Activated CD8-positive, alpha-beta memory T cell treated with anti-CD3 and anti-CD28 coated beads for 36 hours (primary cell): ENCODE measurements around the gene PTPN18. TPM values are rescaled to one million over a fixed set of nuclear protein-coding genes. Genes with fewer than 3 reads are reported as not detected.

Experiments used
- CTCF ChIA-PET: fragments of 350-600 bp; sonication (Branson Sonifier 250); formaldehyde crosslinking; loops from one replicate; lab custom pipeline; 2021; ENCODE audit warnings: antibody characterized with exemption; lab: Charles Lee
- POLR2A ChIA-PET: fragments of 350-600 bp; sonication (Branson Sonifier 250); formaldehyde crosslinking; loops from one replicate; lab custom pipeline; 2021; ENCODE audit warnings: antibody characterized with exemption; lab: Charles Lee
- total RNA-seq, 2 experiments: library from RNA; stranded (reverse); gene quantifications; one replicate each; pipeline ENCODE4 v1.2.3, GENCODE V29; 2021

The PTPN18 gene
- total RNA-seq, 2 experiments from 2014 or later = 51.8 to 54.3 TPM

- CTCF ChIA-PET = no interaction called here
- POLR2A ChIA-PET = no interaction called here
These were observed 18.0 kb upstream of the PTPN18 start for GRCh38 chr2:130337735-130338325.

- CTCF ChIA-PET = no interaction called here
These were observed 17.0 kb upstream of the PTPN18 start for GRCh38 chr2:130338793-130339345.

GRCh38 chr2:130339885-130340745, 15.7 kb upstream of the PTPN18 start:
- POLR2A ChIA-PET = no interaction called here
- CTCF ChIA-PET = interaction anchor here (2.8 to 3.5 kb wide), 2 partner anchors 7 to 158 kb away, joined by 16 to 21 read pairs; partner anchors contain the start of genes MZT2B and SMPD4

More at GRCh38 chr2:130338793-130339345, 17.0 kb upstream of the PTPN18 start:
- POLR2A ChIA-PET = no interaction called here

- POLR2A ChIA-PET = interaction anchor here (1.7 to 2.2 kb wide), 6 partner anchors 10 to 386 kb away, joined by 5 to 17 read pairs (median 12); partner anchors contain the start of genes MZT2B, PTPN18 and SMPD4
- CTCF ChIA-PET = interaction anchor here (0.5 to 3.5 kb wide), 6 partner anchors 8 to 160 kb away, joined by 3 to 23 read pairs (median 14); partner anchors contain the start of genes MZT2B and SMPD4
These were observed 14.3 kb upstream of the PTPN18 start for GRCh38 chr2:130341562-130342019.

- CTCF ChIA-PET = interaction anchor here (1.5 to 3.5 kb wide), 8 partner anchors 9 to 160 kb away, joined by 4 to 23 read pairs (median 10); partner anchors contain the start of genes MZT2B, PTPN18 and SMPD4
- POLR2A ChIA-PET = interaction anchor here (1.1 to 2.2 kb wide), 7 partner anchors 10 to 386 kb away, joined by 3 to 17 read pairs (median 9); partner anchors contain the start of genes MZT2B, PTPN18 and SMPD4
These were observed 13.8 kb upstream of the PTPN18 start for GRCh38 chr2:130342020-130342532.

GRCh38 chr2:130342533-130343275, 13.2 kb upstream of the PTPN18 start, which contains the start of gene IMP4:
TSS of gene IMP4 (plus strand) at chr2:130342897. CDS start at chr2:130342933, 36 bp downstream.
- ChIA-PET CTCF (interaction anchor here (1.5 to 3.5 kb wide), 8 partner anchors 9 to 161 kb away, joined by 4 to 23 read pairs (median 10); partner anchors contain the start of genes MZT2B, PTPN18 and SMPD4), POLR2A (interaction anchor here (1.1 to 2.2 kb wide), 7 partner anchors 9 to 385 kb away, joined by 3 to 17 read pairs (median 9); partner anchors contain the start of genes MZT2B, PTPN18 and SMPD4)

GRCh38 chr2:130344578-130344977, 11.3 kb upstream of the PTPN18 start:
- ChIA-PET POLR2A (interaction anchor here (0.5 to 0.6 kb wide), 2 partner anchors 26 to 32 kb away, joined by 3 read pairs; no protein-coding TSS in a partner anchor), CTCF (interaction anchor here (1.2 to 2.5 kb wide), 3 partner anchors 8 to 164 kb away, joined by 4 to 10 read pairs (median 9); partner anchors contain the start of gene SMPD4)

GRCh38 chr2:130345091-130345490, 10.8 kb upstream of the PTPN18 start:
- ChIA-PET POLR2A (interaction anchor here (0.5 to 0.6 kb wide), 2 partner anchors 26 to 32 kb away, joined by 3 read pairs; no protein-coding TSS in a partner anchor), CTCF (interaction anchor here (1.2 kb wide), 1 partner anchor 164 kb away, joined by 4 read pairs; the partner anchor contains the start of gene SMPD4)

GRCh38 chr2:130345611-130346010, 10.2 kb upstream of the PTPN18 start:
- POLR2A ChIA-PET = no interaction called here
- CTCF ChIA-PET = no interaction called here

GRCh38 chr2:130346041-130346740, 9.7 kb upstream of the PTPN18 start:
- CTCF ChIA-PET = no interaction called here
- POLR2A ChIA-PET = no interaction called here

- CTCF ChIA-PET = no interaction called here
- POLR2A ChIA-PET = no interaction called here
These were observed 9.2 kb upstream of the PTPN18 start for GRCh38 chr2:130346741-130347066.

- ChIA-PET POLR2A (no interaction called here), CTCF (no interaction called here)
These were observed 8.5 kb upstream of the PTPN18 start for GRCh38 chr2:130347220-130347925.

- CTCF ChIA-PET = no interaction called here
- POLR2A ChIA-PET = no interaction called here
These were observed 6.7 kb upstream of the PTPN18 start for GRCh38 chr2:130349174-130349573.

- POLR2A ChIA-PET = interaction anchor here (1.9 kb wide), 1 partner anchor 9 kb away, joined by 5 read pairs; the partner anchor contains the start of gene IMP4
These were observed 4.1 kb upstream of the PTPN18 start for GRCh38 chr2:130351711-130352110.

GRCh38 chr2:130352237-130352636, 3.6 kb upstream of the PTPN18 start:
- ChIA-PET POLR2A (interaction anchor here (1.9 kb wide), 1 partner anchor 10 kb away, joined by 5 read pairs; the partner anchor contains the start of gene IMP4), CTCF (interaction anchor here (2.0 kb wide), 1 partner anchor 9 kb away, joined by 9 read pairs; the partner anchor contains the start of gene IMP4)

More at GRCh38 chr2:130351711-130352110, 4.1 kb upstream of the PTPN18 start:
- CTCF ChIA-PET = interaction anchor here (2.0 kb wide), 1 partner anchor 8 kb away, joined by 9 read pairs; the partner anchor contains the start of gene IMP4
